HG02759 (cell line): Measurements from ENCODE around the gene ANGPTL2.

ENCODE experiments used
- ATAC-seq: cut with Tn5 transposase; IDR thresholded peaks from one replicate; pipeline ENCODE4 v1.9.1; 2021; ENCODE audit warnings: mild to moderate bottlenecking, moderate library complexity; ENCODE audit not compliant: unreplicated experiment

The ANGPTL2 gene

GRCh38 chr9:127121628-127122175 lies 733 bp downstream of the ANGPTL2 start:
- ATAC-seq = no peak

GRCh38 chr9:127119320-127119709 lies 3.1 kb downstream of the ANGPTL2 start:
- no peak for ATAC-seq

GRCh38 chr9:127118597-127119319 lies 3.7 kb downstream of the ANGPTL2 start:
- ATAC-seq = no peak

DNA sequence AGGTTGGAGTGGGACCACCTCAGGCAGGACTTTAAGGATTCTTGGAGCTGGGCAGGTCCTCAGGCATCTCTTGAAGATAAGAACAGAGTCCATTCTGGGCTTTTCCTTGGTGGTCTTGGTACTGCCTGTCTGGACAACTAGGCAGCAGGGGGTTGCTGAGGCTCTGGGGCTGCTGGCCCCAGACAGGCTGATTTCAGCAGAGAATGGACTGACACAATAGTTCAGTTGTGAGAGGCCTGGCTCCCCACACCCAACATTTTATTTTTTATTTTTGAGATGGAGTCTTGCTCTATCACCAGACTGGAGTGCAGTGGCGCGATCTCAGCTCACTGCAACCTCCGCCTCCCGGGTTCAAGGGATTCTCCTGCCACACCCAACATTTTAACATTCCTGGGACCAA lies 4.6 kb downstream of the ANGPTL2 start:
- no peak for ATAC-seq

DNA sequence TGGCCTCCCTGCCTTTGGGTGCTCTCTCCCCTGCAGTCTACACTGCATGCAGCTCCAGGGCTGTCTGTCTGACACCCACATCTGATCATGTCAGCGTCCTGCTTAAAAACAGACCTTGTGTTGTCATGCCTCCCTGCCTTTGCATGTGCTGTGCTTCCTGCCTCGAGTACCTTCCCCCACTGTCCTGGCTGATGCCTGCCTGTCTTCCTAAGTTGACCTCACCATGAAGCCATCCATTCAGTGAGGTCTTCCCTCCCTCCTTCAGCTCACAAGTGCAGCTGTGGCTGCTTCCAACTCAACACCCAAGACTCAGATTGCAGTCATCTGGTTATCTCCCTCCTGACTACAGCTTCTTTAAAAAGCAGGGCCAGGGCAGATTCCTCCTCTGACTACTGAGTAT lies 5.5 kb downstream of the ANGPTL2 start:
- ATAC-seq = no peak

DNA sequence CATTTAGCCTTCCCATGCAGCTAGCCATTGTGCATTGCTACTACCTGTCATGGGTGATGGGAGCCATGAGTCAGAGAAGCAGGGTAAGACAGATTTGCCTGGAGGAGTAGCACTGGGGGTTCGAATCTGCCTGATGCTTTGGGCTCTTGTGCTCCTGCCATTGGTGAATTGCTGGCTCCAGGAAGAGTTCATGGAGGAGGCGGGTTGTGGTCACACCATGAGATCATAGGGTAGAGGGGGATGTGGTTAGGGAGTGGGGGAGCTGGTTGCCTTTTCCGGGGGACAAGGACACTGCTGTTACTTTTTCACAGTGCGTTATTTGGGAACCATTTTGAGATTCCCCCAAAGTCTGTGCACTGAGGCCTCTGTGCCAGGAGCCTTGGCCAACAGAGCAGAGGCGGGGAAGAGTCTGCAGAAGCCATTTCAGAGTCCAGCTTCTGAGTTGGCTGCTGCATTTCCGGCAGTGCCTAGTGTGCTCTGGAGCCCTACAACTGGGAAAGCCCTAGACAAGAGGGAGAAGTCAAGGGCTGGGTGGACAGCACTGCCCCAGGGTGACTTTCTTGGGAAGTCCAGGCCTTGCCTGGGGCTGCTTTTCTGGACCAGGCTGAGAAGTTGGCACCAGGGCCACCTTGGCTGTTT lies 6.2 kb downstream of the ANGPTL2 start:
- ATAC-seq = no peak

DNA sequence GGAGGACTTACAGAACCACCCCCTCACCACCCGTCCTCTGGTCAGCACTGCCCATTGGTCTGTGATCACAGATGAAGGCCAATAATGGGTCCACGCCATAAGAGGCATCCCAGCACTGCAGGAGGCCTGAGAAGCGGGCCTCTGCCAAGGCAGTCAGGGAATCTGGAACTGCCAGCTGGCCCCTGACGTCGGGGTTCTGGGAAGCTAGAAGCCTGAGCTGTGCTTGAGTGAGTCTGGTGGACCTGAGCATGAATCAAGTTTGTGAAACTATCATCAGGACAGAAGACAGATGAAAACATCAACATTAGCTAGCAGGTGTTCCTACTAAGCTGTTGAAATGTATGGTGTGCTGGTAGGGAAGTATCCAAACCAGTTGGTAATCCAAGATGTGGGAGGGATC lies 7.8 kb downstream of the ANGPTL2 start:
- no peak for ATAC-seq

DNA sequence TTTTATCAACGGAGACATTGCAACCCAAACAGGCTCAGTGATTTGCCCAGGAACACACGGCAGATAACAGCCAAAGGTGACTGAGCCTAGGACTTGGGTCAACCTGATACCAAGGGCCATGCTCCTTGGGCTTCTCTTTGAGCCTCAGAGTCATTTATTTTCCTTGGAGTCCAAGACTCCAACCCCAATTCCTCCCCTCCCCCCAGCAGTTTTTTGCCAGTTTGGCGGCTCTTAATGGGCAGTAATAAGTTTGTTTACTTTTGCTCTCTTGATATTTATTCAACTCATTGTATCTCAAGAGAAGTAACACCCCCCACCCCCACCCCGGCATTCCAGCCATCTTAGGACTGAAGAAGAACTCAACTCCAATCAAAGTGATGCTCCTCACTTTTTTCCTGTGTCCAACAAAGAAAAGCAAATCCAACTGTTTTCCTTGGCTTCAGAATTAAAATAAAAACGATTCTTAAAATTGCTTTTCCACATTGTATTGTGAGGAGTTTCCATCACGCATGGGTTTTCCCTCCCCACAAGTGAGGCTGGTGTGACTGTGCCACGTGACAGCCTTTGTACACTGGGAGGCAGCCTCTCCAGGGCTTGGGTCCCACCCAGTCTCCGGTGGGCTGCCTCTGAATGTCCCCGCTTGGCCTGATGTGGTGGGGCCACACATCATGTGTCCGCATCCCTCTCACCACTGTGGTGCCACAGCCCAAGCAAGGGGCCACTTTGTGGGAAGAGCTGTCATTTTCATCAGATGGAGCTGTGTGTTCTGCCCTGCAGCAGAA lies 9.1 kb downstream of the ANGPTL2 start:
- no peak for ATAC-seq

DNA sequence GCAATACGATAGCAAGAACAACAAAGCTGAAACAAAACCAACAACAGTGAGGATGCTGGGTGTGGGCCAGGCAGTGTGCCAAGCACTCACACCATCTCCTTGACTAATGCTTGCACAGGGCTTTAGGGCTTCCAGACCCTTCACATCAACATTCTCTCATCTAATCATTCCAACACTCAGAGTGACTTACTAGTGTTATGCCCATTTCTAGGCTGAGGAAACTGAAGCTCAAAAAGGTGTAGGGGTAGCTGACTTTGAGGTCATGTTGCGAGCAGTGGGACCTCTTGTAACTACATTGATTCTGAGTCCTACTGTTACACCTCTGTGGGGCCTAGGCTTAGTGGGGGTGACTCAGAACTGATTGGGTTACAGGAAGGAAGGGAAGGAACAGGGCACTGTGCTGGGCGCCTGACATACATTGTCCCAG lies 9.7 kb downstream of the ANGPTL2 start:
- no peak for ATAC-seq

DNA sequence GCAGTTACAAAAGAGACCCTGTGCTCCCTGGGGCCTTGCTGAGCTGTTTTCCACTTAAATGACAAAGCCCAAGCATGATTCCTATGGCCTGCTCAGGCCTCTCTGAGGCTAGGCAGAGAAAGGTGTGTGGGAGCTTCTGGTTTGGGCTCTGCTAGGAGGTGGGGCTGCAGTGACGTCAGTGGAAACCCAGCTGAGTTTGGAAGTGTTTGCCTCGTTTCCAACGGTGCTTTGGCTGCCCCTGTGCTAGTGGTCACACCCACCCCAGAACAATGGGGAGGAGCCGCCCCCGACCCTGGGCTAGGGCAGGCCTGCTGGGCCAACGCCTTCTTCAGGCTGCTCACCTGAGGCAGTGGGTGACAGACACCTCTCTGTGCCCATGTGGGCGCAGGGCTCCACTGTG lies 10.4 kb downstream of the ANGPTL2 start:
- ATAC-seq = no peak

DNA sequence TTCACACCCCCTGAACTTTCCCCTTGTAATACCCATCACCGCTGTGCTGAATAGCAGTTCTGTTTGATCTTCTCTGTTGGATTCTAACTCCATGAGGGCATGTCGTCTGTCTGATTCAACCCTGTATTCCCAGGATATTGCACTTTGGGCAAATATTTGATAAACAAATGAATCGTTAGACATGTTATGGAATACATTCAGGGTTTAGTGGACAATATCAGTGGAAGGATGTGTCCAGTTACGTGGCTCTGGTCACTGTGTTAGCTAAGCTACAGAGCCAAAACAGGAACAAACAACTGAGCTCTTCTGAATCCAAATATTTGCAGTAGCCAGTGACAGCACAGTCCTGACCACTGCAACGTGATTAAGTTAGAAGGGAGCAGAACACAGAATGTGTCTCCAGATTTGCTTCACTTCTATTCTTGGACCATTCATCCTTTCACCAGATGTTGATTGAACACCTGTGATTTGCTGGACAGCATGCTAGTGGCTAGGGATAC lies 13.2 kb downstream of the ANGPTL2 start:
- no peak for ATAC-seq

- no peak for ATAC-seq
Measured at GRCh38 chr9:127107929-127108876, 14.2 kb downstream of the ANGPTL2 start.

DNA sequence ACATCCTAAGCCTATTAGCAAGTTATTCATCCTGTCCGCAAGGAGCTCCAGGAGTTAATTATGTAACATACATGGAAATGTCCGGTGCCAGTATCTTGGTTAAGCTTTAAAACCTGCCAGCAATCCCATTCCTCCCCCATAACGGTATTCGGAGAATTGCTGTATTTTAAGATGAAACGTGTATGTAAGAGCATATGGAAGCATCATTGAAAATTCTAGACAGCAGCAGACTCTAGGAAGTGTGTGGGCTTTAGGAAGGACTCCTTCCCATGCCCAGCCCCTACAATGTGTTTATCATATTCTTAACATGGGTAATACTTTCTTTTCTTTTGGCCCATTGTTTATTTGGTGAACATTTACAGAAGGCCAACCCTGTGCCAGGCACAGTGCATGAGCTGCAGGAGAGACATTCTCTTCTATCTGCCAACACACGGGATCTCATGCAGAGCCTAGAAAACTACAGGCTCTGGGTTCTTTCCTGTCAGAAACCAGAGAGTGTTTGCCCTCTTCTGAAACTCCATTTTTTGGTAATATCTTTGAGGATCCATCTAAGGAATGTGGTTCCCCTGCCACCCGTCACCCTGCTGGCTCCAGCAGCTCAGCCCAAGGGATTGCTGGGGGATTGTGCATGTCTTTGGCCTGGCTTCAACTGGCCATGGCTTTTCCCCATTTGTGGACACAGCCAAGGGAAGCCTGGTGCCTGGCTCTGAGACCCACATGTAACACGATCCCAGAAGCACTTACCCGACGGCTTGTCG lies 15.1 kb downstream of the ANGPTL2 start:
- ATAC-seq = no peak

DNA sequence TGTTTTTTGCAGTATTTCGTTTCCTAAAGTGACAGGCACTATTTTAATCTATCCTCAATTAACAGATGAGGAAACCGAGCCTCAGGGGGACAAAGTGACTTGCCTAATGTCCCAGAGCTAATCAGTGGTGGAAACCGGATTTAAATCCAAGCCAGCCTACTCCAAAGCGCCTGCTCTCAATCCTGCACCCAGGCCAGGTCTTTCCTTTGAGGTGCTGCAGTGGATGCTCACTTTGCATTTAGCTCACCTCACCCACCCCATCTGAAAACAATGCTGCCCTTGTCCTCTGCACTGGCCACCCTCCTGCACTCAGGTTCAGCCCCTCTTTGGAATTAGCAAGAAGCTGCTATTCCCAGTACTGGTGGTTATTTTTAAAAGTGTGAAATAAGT lies 16.0 kb downstream of the ANGPTL2 start:
- ATAC-seq = no peak

GRCh38 chr9:127105805-127106465 lies 16.5 kb downstream of the ANGPTL2 start:
- no peak for ATAC-seq

GRCh38 chr9:127104581-127105311 lies 17.7 kb downstream of the ANGPTL2 start:
- ATAC-seq = no peak

- no peak for ATAC-seq
Measured at GRCh38 chr9:127102788-127103187, 19.6 kb downstream of the ANGPTL2 start.

GRCh38 chr9:127102176-127102575 lies 20.3 kb downstream of the ANGPTL2 start:
- no peak for ATAC-seq
